Nephron progenitor cell (in vitro differentiated cells): ENCODE results near the gene RAB11FIP4.
A peak's percentile ranks its signal among the peaks of the same experiment; 100 is the strongest.

Source experiments
- DNase-seq: peaks from one replicate; pipeline ENCODE4 v3.0.0; 2021
- H3K27ac Mint-ChIP-seq: 2 replicates; pipeline ENCODE4 v1.8.0; 2021; ENCODE audit warnings: mild to moderate bottlenecking, moderate library complexity, mixed read lengths
- H3K27me3 Mint-ChIP-seq: 2 replicates; pipeline ENCODE4 v1.8.0; 2021; ENCODE audit warnings: mild to moderate bottlenecking, low read depth, mixed read lengths; ENCODE audit not compliant: poor library complexity
- H3K36me3 Mint-ChIP-seq: 2 replicates; pipeline ENCODE4 v1.8.0; 2021; ENCODE audit warnings: low read depth, mixed read lengths
- H3K4me1 Mint-ChIP-seq: 2 replicates; pipeline ENCODE4 v1.8.0; 2021; ENCODE audit warnings: mixed read lengths
- H3K4me3 Mint-ChIP-seq: 2 replicates; pipeline ENCODE4 v1.8.0; 2021; ENCODE audit warnings: mild to moderate bottlenecking, moderate library complexity, mixed read lengths
- H3K9me3 Mint-ChIP-seq: 2 replicates; pipeline ENCODE4 v1.8.0; 2021; ENCODE audit warnings: mild to moderate bottlenecking, moderate library complexity, mixed read lengths
- TF ChIP-seq, protein P1 (sequence below): fragments of 200-600 bp; sonication (generic); IDR thresholded peaks from 2 replicates; pipeline ENCODE4 v1.5.0; 2021; ENCODE audit warnings: antibody characterized with exemption

Gene RAB11FIP4

DNA sequence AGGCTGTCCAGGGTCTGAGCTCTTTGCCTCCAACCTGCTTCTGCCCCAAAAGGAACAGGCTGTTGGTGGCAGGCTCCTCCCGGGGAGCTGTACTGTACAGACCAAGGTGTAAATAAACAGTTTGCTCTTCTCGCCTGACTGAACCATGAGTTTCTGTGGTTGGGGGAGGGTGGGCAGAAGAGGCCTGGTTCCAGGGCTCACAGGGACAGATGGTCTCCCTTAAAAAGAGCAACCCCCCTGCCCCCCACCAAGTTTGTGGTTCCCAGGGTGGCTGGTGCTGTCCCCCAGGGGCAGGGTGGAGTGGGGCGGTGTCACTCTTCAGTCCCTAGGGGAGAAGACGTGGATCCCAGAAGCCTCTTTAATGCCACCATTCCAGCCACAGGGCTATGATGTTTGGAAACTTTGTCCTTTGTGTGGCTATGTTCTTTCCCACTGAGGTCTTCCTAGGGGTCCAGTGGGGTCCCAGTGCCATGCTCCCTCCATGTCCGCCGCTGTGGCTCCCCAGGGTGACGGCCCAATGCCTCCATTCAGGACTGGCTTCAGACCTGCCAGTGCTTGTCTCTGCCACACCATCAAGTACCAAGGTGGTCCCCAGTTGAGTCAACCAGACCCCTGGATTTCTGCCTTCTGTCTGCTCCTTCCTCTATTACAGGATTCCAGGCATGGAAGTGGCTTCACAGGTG is 146.7 kb downstream of the RAB11FIP4 start:
- Mint-ChIP-seq H3K36me3 (no peaks in the 10 kb centered on the region), H3K9me3 (no peaks in the 10 kb centered on the region), H3K27ac (no peak overlapping the region), H3K4me3 (no peak overlapping the region), H3K4me1 (peaks cover 30% of the 10 kb centered on the region), H3K27me3 (peaks cover 3% of the 10 kb centered on the region)
- TF ChIP-seq, protein P1, sequence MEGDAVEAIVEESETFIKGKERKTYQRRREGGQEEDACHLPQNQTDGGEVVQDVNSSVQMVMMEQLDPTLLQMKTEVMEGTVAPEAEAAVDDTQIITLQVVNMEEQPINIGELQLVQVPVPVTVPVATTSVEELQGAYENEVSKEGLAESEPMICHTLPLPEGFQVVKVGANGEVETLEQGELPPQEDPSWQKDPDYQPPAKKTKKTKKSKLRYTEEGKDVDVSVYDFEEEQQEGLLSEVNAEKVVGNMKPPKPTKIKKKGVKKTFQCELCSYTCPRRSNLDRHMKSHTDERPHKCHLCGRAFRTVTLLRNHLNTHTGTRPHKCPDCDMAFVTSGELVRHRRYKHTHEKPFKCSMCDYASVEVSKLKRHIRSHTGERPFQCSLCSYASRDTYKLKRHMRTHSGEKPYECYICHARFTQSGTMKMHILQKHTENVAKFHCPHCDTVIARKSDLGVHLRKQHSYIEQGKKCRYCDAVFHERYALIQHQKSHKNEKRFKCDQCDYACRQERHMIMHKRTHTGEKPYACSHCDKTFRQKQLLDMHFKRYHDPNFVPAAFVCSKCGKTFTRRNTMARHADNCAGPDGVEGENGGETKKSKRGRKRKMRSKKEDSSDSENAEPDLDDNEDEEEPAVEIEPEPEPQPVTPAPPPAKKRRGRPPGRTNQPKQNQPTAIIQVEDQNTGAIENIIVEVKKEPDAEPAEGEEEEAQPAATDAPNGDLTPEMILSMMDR, result no peak
- no peak for DNase-seq

DNA sequence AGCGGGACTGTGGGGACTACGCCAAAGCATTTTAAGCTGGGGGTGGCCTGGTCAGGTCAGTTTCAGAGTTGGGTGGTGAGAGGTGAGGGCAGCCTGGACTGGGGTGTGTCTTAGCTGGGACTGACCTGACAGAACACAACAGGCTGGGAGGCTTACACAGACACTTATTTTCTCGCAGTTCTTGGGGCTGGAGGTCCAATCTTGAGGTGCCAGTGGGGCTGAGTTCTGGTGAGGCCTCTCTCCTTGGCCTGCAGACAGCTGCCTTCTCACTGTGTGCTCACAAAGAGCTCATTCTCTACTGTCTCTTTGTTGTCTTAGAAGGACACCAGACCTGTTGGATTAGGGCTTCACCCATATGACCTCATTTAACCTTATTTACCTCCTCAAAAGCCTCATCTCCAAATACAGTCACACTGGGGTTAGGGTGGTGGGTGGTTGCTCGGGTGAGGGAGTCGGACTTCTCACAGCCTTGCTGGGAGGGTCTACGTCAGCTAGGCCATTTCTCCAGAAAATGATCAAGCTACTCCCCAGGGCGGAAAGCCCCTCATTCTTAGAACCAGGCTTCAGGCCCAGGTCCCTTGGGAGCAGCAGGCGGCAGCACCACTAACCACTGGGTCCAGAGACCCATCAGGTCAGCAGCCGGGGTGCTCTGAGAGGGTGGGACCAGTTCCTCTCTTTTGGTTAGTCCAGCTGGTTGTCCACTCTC is 149.3 kb downstream of the RAB11FIP4 start:
- H3K9me3 Mint-ChIP-seq, result peaks cover 4% of the 10 kb centered on the region
- peaks cover 3% of the 10 kb centered on the region for H3K27me3 Mint-ChIP-seq

GRCh38 chr17:31541559-31541958 is 150.1 kb downstream of the RAB11FIP4 start:
- TF ChIP-seq, protein P1, result no peak
- Mint-ChIP-seq H3K27ac (no peak overlapping the region), H3K4me3 (no peak overlapping the region), H3K27me3 (peaks cover 3% of the 10 kb centered on the region), H3K9me3 (peaks cover 5% of the 10 kb centered on the region), H3K4me1 (peaks cover 20% of the 10 kb centered on the region), H3K36me3 (no peaks in the 10 kb centered on the region)
- no peak for DNase-seq

More for the DNA sequence above, 149.3 kb downstream of the RAB11FIP4 start:
- TF ChIP-seq, protein P1, result no peak
- Mint-ChIP-seq H3K27ac (peak overlapping the region; percentile 19), H3K36me3 (no peaks in the 10 kb centered on the region), H3K4me3 (no peak overlapping the region), H3K4me1 (peaks cover 20% of the 10 kb centered on the region)
- DNase-seq, result no peak

DNA sequence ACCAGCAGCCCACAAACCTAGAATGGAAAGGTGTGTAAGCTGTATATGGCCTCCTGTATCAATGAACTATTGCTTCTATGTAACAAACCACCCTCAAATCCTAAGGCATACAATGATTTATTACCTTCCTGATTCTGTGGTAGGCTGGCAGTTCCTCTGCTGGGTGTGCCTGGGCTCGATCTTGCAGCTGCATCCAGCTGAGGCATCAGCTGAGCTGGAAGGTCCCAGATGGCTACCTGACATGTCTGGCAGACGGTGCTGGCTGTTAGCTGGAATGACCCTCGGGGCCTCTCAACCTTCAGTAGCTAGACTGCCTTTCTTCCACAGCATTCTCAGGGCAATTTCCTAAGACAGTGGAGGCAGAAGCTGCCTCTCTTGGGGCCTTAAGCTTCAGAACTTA is 152.7 kb downstream of the RAB11FIP4 start:
- Mint-ChIP-seq H3K4me3 (no peak overlapping the region), H3K27ac (no peak overlapping the region), H3K27me3 (peaks cover 3% of the 10 kb centered on the region), H3K9me3 (peaks cover 5% of the 10 kb centered on the region), H3K4me1 (peaks cover 6% of the 10 kb centered on the region), H3K36me3 (no peaks in the 10 kb centered on the region)
- DNase-seq, result no peak
- TF ChIP-seq, protein P1, result no peak

GRCh38 chr17:31546650-31547049 is 155.2 kb downstream of the RAB11FIP4 start:
- peaks cover 12% of the 10 kb centered on the region for H3K4me1 Mint-ChIP-seq
- peaks cover 5% of the 10 kb centered on the region for H3K27me3 Mint-ChIP-seq
- no peak overlapping the region for H3K4me3 Mint-ChIP-seq
- no peak overlapping the region for H3K27ac Mint-ChIP-seq
- TF ChIP-seq, protein P1, result no peak
- peaks cover 5% of the 10 kb centered on the region for H3K9me3 Mint-ChIP-seq
- no peak for DNase-seq
- H3K36me3 Mint-ChIP-seq, result no peaks in the 10 kb centered on the region
